HCT116 (cell line): ENCODE data around the gene KRT33B. TPM values are rescaled to one million over a fixed set of nuclear protein-coding genes. Genes with fewer than 3 reads are reported as not detected.

ENCODE experiments used
- ATAC-seq: fragments of 200-7000 bp; cut with Tn5 transposase; 2 replicates; pipeline ENCODE4 v1.9.1; 2020; ENCODE audit warnings: mild to moderate bottlenecking, moderate library complexity
- BruUV-seq: library from RNA; stranded (reverse); fragments of 400-500 nt; replicated peaks from 2 replicates; lab custom pipeline; 2021; lab: Mats Ljungman, UMichigan
- CTCF ChIA-PET: fragments of 300-600 bp; sonication (Branson Sonifier 250); formaldehyde crosslinking; loops from one replicate; lab custom pipeline; 2021; ENCODE audit warnings: antibody characterized with exemption; lab: Charles Lee
- POLR2A ChIA-PET: fragments of 300-600, 350-600 bp; sonication (Branson Sonifier 250); formaldehyde crosslinking; loops from one replicate; lab custom pipeline; 2021; ENCODE audit warnings: antibody characterized with exemption; lab: Charles Lee
- RAD21 ChIA-PET, 2 experiments: fragments of 300-600 bp; sonication (Branson Sonifier 250); formaldehyde crosslinking; loops; one replicate each; lab custom pipeline; 2023; ENCODE audit warnings: low total read pairs in 2 of 2; ENCODE audit not compliant: uncharacterized antibody in 2 of 2, unreplicated experiment in 2 of 2, low non-redundant PET in 1 of 2; lab: Charles Lee
- DNase-seq: peaks from one replicate; pipeline ENCODE4 v3.0.0-alpha.2; 2010; ENCODE audit warnings: low read depth, low spot score
- H2AFZ ChIP-seq: fragments of 200-600 bp; shearing (Covaris generic), sonication (generic); 2 replicates; pipeline ENCODE4 v1.6.1; 2017; ENCODE audit warnings: low read depth, mixed run types, mixed read lengths, antibody characterized with exemption, low read length; ENCODE audit not compliant: poor library complexity, severe bottlenecking
- H3K27ac ChIP-seq: 2 replicates; pipeline ENCODE4 v1.5.1; 2012; ENCODE audit warnings: low read depth, low read length
- H3K27me3 ChIP-seq: fragments of 200-600 bp; sonication (generic); 2 replicates; pipeline ENCODE4 v1.6.1; 2016; ENCODE audit warnings: mixed run types, low read length, mixed read lengths; ENCODE audit not compliant: insufficient read depth
- H3K36me3 ChIP-seq, 2 experiments: fragments of 200-500 bp in 1 of 2; fragments of 200-600 bp in 1 of 2; sonication (Bioruptor generic) in 1 of 2; sonication (generic) in 1 of 2; 2 replicates each; pipeline versions ENCODE4 v1.5.1 to v1.6.1; 2014 to 2016; ENCODE audit warnings: low read length in 2 of 2, inconsistent platforms in 1 of 2, mixed read lengths in 1 of 2, mixed run types in 1 of 2; ENCODE audit not compliant: insufficient read depth in 2 of 2, control insufficient read depth in 1 of 2
- H3K4me1 ChIP-seq, 2 experiments: fragments of 200-600 bp in 1 of 2; sonication (generic) in 1 of 2; 2 replicates each; pipeline versions ENCODE4 v1.5.1 to v1.6.1; 2012 to 2017; ENCODE audit warnings: low read length in 2 of 2, inconsistent platforms in 1 of 2, mild to moderate bottlenecking in 1 of 2, mixed read lengths in 1 of 2, mixed run types in 1 of 2, moderate library complexity in 1 of 2; ENCODE audit not compliant: insufficient read depth in 2 of 2, control insufficient read depth in 1 of 2
- H3K4me2 ChIP-seq: fragments of 200-600 bp; sonication (generic); 2 replicates; pipeline ENCODE4 v1.6.1; 2017; ENCODE audit warnings: mixed run types, low read length, mixed read lengths
- H3K4me3 ChIP-seq, 2 experiments: fragments of 200-600 bp in 1 of 2; sonication (generic) in 1 of 2; replicated peaks in 1 of 2; 2 replicates each; pipeline ENCODE4 v1.5.1; 2011 to 2016; ENCODE audit warnings: low read length in 2 of 2, control low read depth in 1 of 2, low read depth in 1 of 2, mild to moderate bottlenecking in 1 of 2, mixed read lengths in 1 of 2, mixed run types in 1 of 2
- H3K79me2 ChIP-seq: fragments of 200-600 bp; sonication (generic); 2 replicates; pipeline ENCODE4 v1.6.1; 2017; ENCODE audit warnings: mild to moderate bottlenecking, mixed run types, low read length, moderate library complexity, mixed read lengths; ENCODE audit not compliant: insufficient read depth
- H3K9ac ChIP-seq: fragments of 200-600 bp; sonication (generic); 2 replicates; pipeline ENCODE4 v1.6.1; 2016; ENCODE audit warnings: low read length, mixed read lengths
- H3K9me2 ChIP-seq: fragments of 200-600 bp; sonication (generic), shearing (Covaris generic); 2 replicates; pipeline ENCODE4 v1.6.1; 2017; ENCODE audit warnings: mixed run types, mild to moderate bottlenecking, moderate library complexity; ENCODE audit not compliant: insufficient read depth
- H3K9me3 ChIP-seq, 2 experiments: fragments of 200-500 bp in 1 of 2; fragments of 200-600 bp in 1 of 2; sonication (Bioruptor generic) in 1 of 2; sonication (generic) in 1 of 2; 2 replicates each; pipeline ENCODE4 v1.6.1; 2014 to 2017; ENCODE audit warnings: low read length in 2 of 2, mixed read lengths in 2 of 2, inconsistent platforms in 1 of 2, low read depth in 1 of 2, mild to moderate bottlenecking in 1 of 2, mixed run types in 1 of 2, moderate library complexity in 1 of 2; ENCODE audit not compliant: control insufficient read depth in 1 of 2, insufficient read depth in 1 of 2
- H4K20me1 ChIP-seq: fragments of 200-600 bp; sonication (generic), shearing (Covaris generic); 2 replicates; pipeline ENCODE4 v1.6.1; 2017; ENCODE audit warnings: mixed run types, mild to moderate bottlenecking, moderate library complexity; ENCODE audit not compliant: insufficient read depth
- CBX3 ChIP-seq: IDR thresholded peaks from 2 replicates; pipeline ENCODE4 v1.6.1; 2012; ENCODE audit warnings: low read depth
- CEBPB ChIP-seq: IDR thresholded peaks from 2 replicates; pipeline ENCODE4 v1.6.1; 2012; ENCODE audit warnings: low read depth
- ELF1 ChIP-seq: IDR thresholded peaks from 2 replicates; pipeline ENCODE4 v1.6.1; 2012; ENCODE audit warnings: low read depth, borderline replicate concordance
- EZH2 ChIP-seq: fragments of 200-600 bp; sonication (generic); IDR thresholded peaks from 2 replicates; pipeline ENCODE4 v1.6.1; 2017; ENCODE audit warnings: antibody characterized with exemption, mixed run types
- EZH2phosphoT487 ChIP-seq: fragments of 200-600 bp; IDR thresholded peaks from 2 replicates; pipeline ENCODE4 v1.6.1; 2018; ENCODE audit warnings: antibody characterized with exemption, borderline replicate concordance
- FOSL1 ChIP-seq: IDR thresholded peaks from 2 replicates; pipeline ENCODE4 v1.6.1; 2012; ENCODE audit warnings: low read depth
- JUND ChIP-seq: IDR thresholded peaks from 2 replicates; pipeline ENCODE4 v1.6.1; 2012
- POLR2A ChIP-seq: IDR thresholded peaks from 2 replicates; pipeline ENCODE4 v1.7.0; 2011; ENCODE audit warnings: borderline replicate concordance; ENCODE audit not compliant: insufficient read depth, insufficient read length; ENCODE audit errors: extremely low read depth
- RAD21 ChIP-seq: IDR thresholded peaks from 2 replicates; pipeline ENCODE4 v1.6.1; 2012; ENCODE audit warnings: low read depth, mild to moderate bottlenecking
- REST ChIP-seq: IDR thresholded peaks from 2 replicates; pipeline ENCODE4 v1.6.1; 2012; ENCODE audit warnings: low read depth
- SIN3A ChIP-seq: IDR thresholded peaks from 2 replicates; pipeline ENCODE4 v1.6.1; 2012; ENCODE audit warnings: low read depth
- SP1 ChIP-seq: IDR thresholded peaks from 2 replicates; pipeline ENCODE4 v1.6.1; 2012; ENCODE audit warnings: low read depth
- SRF ChIP-seq: IDR thresholded peaks from 2 replicates; pipeline ENCODE4 v1.6.1; 2012; ENCODE audit warnings: low read depth
- YY1 ChIP-seq: IDR thresholded peaks from 2 replicates; pipeline ENCODE4 v1.6.1; 2011; ENCODE audit warnings: low read length, low read depth, moderate library complexity, mild to moderate bottlenecking; ENCODE audit not compliant: insufficient replicate concordance; ENCODE audit errors: extremely low read depth
- ZNF274 ChIP-seq: fragments of 200-500 bp; sonication (Bioruptor generic); IDR thresholded peaks from 2 replicates; pipeline ENCODE4 v1.6.1; 2014; ENCODE audit warnings: mild to moderate bottlenecking, low read depth, low read length, inconsistent platforms
- intact Hi-C: fragments of 100-400 bp; cut with micrococcal nuclease; formaldehyde crosslinking; loops from 2 replicates; pipeline ENCODE4 v1.10.0; 2022
- total RNA-seq: library from RNA; stranded (reverse); gene quantifications from one replicate; pipeline ENCODE4 v1.2.1, GENCODE V29; 2021; ENCODE audit not compliant: unreplicated experiment
- TF ChIP-seq, protein P1 (sequence below): IDR thresholded peaks from 2 replicates; pipeline ENCODE4 v1.6.1; 2012
- TF ChIP-seq, protein P2 (sequence below), 3 experiments: fragments of 200-600 bp in 1 of 3; sonication (generic) in 1 of 3; IDR thresholded peaks in 2 of 3; conservative IDR thresholded peaks in 1 of 3; 2 replicates each; pipeline ENCODE4 v1.5.1; 2012 to 2017; ENCODE audit warnings: low read depth in 2 of 3, low read length in 2 of 3, antibody characterized with exemption in 1 of 3, borderline replicate concordance in 1 of 3, control low read depth in 1 of 3, mild to moderate bottlenecking in 1 of 3, mixed read lengths in 1 of 3, mixed run types in 1 of 3, moderate library complexity in 1 of 3; ENCODE audit not compliant: insufficient read depth in 1 of 3
- TF ChIP-seq, protein P3 (sequence below): IDR thresholded peaks from 2 replicates; pipeline ENCODE4 v1.6.1; 2012
- TF ChIP-seq, protein P4 (sequence below): IDR thresholded peaks from 2 replicates; pipeline ENCODE4 v1.6.1; 2011; ENCODE audit warnings: mild to moderate bottlenecking, low read length, moderate library complexity; ENCODE audit not compliant: insufficient replicate concordance; ENCODE audit errors: extremely low read depth

KRT33B gene
- total RNA-seq, 1 experiment from 2014 or later, result not detected

DNA sequence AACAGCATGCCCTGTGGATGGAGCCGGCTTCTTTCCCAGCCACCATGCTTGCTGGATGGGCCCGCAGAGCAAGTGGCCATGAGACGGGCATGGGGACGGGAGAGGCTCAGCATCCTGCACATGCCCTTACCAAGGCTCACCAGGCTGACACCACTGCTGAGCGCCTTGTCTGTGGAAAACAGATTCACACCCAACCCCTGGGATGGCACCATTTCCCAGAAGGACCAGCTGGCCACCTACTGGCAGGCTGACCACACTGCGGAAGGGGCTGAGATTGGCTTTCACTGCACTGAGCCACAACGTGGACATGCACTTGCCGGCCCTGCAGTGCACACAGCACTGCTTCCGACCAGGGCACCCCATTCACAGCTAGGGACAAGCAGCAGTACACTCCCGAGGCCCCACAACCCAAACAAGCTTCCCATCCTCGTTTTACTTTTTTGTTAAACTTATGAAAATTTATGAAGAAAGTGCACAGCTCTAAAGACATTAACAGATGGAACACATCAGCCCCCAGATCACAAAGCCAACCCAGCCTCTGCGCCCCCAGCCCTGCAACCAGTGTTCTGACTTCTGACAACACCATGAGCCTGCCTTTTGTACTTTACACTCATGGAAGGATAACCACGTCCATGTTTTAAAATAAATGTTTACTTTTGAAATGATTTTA is 40.2 kb downstream of the KRT33B start:
- Histone ChIP-seq H3K4me1 (peaks cover 3 to 21% of the 10 kb centered on the region in 2 experiments; a peak in 3 of 4 replicates), H3K9me3 (peaks cover 0 to 12% of the 10 kb centered on the region in 2 experiments; a peak in 1 of 4 replicates), H3K36me3 (no peaks in the 10 kb centered on the region), H3K27ac (peak overlapping the region; percentile 46; the same call in 1 of the 2 replicates), H3K9me2 (no peaks in the 10 kb centered on the region), H4K20me1 (no peaks in the 10 kb centered on the region), H3K9ac (no peak overlapping the region), H3K27me3 (no peaks in the 10 kb centered on the region), H3K4me3 (no peak overlapping the region), H2AFZ (peak overlapping the region; percentile 56), H3K79me2 (no peaks in the 10 kb centered on the region), H3K4me2 (no peak overlapping the region)
- peak; percentile 40 for DNase-seq
- peak; percentile 90 for ATAC-seq
- CTCF ChIA-PET, result interaction anchor here (0.7 to 2.0 kb wide), 12 partner anchors 12 to 526 kb away, joined by 3 to 8 read pairs (median 4); partner anchors contain the start of genes KRT33A and KRT36
- intact Hi-C loops, result loop anchor here (1.0 to 10.0 kb wide), 3 partner anchors 420 to 705 kb away; no protein-coding TSS in a partner anchor
- POLR2A ChIA-PET, result interaction anchor here (0.8 kb wide), 1 partner anchor 170 kb away, joined by 3 read pairs; no protein-coding TSS in a partner anchor
- RAD21 ChIA-PET, result interaction anchor here (0.6 kb wide), 2 partner anchors 334 to 341 kb away, joined by 3 to 4 read pairs; no protein-coding TSS in a partner anchor
- BruUV-seq, result no TSS peak
- TF ChIP-seq SP1 (no peak), EZH2phosphoT487 (no peak), RAD21 (peak; percentile 90), FOSL1 (no peak), CBX3 (peak; percentile 97), SIN3A (no peak), ZNF274 (no peak), EZH2 (no peak), ELF1 (no peak), YY1 (no peak), REST (no peak), POLR2A (no peak), CEBPB (no peak), JUND (no peak), SRF (no peak)
- TF ChIP-seq, protein P1, sequence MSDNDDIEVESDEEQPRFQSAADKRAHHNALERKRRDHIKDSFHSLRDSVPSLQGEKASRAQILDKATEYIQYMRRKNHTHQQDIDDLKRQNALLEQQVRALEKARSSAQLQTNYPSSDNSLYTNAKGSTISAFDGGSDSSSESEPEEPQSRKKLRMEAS, result peak; percentile 73
- TF ChIP-seq, protein P2, sequence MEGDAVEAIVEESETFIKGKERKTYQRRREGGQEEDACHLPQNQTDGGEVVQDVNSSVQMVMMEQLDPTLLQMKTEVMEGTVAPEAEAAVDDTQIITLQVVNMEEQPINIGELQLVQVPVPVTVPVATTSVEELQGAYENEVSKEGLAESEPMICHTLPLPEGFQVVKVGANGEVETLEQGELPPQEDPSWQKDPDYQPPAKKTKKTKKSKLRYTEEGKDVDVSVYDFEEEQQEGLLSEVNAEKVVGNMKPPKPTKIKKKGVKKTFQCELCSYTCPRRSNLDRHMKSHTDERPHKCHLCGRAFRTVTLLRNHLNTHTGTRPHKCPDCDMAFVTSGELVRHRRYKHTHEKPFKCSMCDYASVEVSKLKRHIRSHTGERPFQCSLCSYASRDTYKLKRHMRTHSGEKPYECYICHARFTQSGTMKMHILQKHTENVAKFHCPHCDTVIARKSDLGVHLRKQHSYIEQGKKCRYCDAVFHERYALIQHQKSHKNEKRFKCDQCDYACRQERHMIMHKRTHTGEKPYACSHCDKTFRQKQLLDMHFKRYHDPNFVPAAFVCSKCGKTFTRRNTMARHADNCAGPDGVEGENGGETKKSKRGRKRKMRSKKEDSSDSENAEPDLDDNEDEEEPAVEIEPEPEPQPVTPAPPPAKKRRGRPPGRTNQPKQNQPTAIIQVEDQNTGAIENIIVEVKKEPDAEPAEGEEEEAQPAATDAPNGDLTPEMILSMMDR (IDR thresholded peaks at IDR 0.05 in 2 of 3, conservative IDR thresholded peaks at IDR 0.05 in 1 of 3; ENCODE audit: borderline replicate concordance in 1 of 3, insufficient read depth in 1 of 3, low read depth in 2 of 3, low read length in 2 of 3), result peak; percentile 59 to 93 (median 82); a peak in 5 of 6 replicates
- TF ChIP-seq, protein P3, sequence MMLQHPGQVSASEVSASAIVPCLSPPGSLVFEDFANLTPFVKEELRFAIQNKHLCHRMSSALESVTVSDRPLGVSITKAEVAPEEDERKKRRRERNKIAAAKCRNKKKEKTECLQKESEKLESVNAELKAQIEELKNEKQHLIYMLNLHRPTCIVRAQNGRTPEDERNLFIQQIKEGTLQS, result no peak
- TF ChIP-seq, protein P4, sequence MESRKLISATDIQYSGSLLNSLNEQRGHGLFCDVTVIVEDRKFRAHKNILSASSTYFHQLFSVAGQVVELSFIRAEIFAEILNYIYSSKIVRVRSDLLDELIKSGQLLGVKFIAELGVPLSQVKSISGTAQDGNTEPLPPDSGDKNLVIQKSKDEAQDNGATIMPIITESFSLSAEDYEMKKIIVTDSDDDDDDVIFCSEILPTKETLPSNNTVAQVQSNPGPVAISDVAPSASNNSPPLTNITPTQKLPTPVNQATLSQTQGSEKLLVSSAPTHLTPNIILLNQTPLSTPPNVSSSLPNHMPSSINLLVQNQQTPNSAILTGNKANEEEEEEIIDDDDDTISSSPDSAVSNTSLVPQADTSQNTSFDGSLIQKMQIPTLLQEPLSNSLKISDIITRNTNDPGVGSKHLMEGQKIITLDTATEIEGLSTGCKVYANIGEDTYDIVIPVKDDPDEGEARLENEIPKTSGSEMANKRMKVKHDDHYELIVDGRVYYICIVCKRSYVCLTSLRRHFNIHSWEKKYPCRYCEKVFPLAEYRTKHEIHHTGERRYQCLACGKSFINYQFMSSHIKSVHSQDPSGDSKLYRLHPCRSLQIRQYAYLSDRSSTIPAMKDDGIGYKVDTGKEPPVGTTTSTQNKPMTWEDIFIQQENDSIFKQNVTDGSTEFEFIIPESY, result no peak
